Activated CD4-positive, CD25-positive, alpha-beta regulatory T cell (primary cell): ENCODE data around the gene GRK5.
"Not testable (repeated sequence)": the region's sequence is repeated elsewhere in the genome, so short reads cannot be mapped to it uniquely, and the experiment has no call there.

Experiments used
- DNase-seq, 4 experiments: peaks; one replicate each; lab custom pipeline; 2025; lab: John Stamatoyannopoulos, UW

GRK5 gene

DNA sequence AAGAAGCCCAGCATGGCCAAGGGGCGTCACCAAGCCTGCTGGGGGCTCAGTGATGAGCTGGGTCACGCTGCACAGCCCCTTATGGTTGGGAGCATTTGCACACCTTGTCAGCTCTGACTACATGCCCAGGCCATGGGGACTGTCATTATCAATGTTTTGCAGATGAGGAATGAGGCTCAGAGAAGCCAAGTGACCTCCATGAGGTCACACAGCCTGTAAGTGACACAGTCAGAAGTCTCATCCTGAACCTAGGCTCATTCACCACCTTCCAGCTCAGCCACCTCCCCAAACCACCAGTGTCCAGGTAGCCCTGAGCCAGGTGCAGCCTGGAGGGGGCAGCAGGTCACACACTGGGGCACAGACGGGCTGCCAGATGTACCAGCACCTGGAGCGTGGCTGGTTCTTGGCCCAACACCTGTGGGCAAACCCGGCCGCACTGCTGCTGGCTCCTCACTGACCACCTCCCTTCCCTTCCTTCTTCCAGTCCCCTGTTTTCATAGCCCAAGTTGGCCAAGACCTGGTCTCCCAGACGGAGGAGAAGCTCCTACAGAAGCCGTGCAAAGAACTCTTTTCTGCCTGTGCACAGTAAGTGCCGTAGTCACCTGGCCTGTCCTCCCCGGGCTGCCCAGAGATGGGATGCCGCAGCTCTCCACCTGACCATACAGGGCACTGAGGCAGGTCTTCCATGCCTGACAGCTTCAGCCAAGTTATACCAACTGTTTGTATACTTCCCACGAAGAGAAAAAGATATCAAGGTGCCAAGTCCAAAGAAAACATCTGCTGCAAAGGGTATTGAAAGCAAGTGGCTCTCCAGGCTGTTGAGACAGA lies 215.5 kb downstream of the GRK5 start:
- no peak for DNase-seq

DNA sequence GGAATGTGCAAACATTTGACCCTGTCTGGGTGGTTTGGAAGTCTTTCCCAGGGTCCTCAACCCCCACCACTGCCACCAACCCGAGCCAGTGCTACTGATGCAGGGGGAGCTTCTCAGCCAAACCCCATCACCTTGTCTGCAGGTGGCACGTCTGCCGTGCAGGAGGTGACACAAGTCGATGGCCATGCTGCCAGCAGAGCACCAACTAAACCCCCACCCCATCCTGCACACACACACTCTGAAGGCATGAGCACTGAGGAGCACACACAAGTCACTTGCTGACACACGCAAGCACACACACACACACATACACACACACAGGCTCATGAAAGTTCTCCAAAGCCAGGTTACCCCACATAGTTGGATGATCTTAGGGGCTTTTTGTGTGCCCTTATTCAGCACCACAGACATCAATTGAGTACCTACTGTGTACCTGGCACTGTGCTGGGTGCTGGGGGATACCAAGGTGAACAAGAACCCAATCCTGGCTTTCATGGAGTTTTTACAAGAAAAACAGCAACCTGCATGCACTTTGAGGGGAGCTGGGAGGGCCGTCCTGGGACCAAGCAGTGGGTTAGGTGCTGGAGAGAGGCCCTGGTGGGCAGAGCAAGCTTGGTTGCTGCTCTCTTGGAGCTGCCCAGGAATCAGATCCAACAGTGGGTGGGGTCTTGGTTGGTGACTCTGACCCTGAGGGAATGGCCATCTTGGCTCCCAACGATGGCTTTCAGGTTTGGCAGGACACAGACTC lies 216.3 kb downstream of the GRK5 start:
- DNase-seq = no peak

DNA sequence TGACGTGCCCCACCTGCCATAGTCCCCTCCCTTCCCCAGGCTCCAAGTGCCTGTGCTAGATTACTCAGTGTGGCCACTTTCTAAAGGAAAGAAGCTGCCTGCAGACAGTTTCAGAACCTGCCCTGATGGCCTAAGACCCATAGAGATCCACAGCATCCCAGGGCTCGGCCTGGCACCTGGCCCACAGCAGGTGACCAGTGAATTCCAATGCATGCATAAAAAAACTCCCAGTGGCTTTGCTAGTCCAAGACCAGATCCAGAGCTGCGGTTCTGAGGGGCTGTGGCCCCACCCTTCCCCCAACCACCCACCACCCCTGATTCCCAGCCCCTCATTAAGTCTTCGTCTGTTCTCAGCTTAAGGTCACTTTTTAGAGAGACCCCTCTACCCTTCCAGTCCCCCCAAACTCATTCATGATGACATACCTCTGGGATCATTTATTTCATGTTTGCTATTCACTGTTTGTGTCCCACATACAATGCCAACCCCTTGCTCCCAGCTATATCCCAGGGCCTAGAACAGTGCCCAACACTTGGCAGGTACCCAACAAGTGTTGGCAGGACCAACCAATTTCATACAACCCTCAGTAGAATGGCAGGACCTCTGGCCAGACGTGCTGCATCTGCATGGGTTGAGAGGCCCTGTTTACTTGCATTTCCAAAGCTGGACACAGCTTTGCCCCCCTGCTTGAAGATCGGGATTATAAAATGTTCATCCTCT lies 217.0 kb downstream of the GRK5 start:
- DNase-seq = no peak

DNA sequence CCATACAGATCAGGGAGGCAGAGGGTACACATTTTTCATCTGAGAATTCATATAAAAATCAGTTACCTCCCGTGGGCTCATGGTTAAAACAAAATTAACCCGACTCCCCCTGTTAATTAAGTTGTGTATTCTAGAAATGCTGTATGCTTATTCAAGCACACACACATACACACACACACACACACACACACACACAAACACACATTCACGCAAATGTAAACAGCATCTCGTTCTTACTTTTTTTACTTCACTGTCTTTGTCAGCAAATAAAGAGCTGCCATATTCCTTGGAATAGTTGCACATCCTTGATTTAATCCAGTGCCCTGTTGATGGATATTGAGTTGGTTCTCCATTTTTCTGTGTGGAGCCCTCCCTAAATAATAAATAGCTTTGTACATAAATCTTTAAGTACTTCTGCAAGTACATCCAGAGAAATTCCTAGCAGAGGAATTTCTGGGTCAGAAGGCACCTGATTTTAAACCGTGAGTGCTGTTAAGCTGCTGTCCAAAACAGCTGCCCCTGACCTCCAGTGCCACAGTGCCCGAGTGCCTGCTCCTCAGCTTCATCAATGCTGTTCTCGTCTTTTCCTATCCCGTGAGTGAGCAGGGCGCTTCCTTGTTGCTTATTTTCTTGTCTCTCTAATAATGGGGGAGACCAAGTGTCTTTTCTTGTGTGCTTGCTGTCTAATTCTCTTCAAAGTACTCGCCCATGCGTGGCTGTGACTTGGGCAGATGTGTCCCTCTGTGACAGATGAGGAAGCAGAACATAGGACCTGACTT lies 217.9 kb downstream of the GRK5 start:
- no peak for DNase-seq

DNA sequence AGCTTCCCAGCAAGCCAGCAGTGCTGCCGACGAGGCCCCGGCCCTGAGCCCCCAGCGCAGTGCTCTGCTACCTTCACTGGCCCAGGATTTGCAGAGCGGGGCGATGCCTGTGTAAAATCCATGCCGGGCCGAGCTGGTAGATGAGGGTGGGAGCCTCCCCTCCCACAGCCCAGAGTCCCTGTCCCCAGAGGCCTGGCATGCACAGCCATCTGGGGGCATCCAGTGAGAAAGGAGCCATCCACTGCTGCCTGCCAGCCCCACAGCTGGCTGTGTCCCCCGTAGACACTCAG lies 218.5 kb downstream of the GRK5 start:
- no peak for DNase-seq

DNA sequence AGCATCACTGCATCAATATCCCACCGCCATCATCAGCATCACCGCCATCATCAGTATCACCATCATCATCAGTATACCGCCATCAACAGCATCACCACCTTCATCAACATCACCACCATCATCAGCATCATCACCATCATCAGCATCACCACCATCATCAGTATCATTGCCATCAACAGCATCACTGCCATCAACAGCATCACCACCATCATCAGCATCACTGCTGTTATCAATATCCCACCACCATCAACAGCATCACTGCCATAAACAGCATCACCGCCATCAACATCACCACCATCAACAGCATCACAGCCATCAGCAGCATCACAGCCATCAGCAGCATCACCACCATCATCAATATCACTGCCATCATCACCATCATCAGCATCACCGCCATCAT lies 219.3 kb downstream of the GRK5 start:
- no peak for DNase-seq

DNA sequence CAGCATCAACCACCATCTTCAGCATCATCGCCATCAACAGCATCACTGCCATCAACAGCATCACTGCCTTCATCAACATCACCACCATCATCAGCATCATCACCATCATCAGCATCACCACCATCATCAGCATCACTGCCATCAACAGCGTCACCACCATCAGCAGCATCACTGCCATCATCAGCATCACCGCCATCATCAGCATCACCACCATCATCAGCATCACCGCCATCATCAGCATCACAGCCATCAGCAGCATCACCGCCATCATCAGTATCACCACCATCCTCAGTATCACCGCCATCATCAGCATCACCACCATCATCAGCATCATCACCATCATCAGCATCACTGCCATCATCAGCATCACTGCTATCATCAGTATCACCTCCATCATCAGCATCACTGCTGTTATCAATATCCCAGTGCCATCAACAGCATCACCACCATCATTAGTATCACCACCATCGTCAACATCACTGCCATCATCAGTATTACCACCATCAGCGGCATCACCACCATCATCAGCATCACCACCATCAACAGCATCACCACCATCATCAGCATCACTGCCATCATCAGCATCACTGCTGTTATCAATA lies 220.0 kb downstream of the GRK5 start:
- DNase-seq = no peak

DNA sequence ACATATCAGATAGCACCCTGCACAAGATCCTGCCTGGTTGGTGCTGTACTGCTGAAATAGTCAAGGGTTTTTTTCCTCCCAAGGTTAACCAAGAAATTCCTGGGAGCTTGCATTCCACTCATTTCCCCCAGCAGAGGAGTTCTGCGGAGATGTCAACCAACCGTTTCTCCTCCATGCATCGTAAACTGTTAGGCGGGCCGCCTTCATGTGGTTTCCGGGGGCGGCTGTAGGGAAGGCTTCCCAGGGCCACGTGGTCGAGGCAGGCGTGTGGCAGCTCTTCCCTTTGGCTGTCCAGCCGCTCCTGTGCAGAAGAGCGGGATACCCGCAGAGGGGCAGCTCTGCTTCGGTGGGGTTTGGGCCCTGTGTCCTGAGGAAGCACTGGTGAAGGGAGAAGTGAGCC lies 221.4 kb downstream of the GRK5 start:
- no peak for DNase-seq

DNA sequence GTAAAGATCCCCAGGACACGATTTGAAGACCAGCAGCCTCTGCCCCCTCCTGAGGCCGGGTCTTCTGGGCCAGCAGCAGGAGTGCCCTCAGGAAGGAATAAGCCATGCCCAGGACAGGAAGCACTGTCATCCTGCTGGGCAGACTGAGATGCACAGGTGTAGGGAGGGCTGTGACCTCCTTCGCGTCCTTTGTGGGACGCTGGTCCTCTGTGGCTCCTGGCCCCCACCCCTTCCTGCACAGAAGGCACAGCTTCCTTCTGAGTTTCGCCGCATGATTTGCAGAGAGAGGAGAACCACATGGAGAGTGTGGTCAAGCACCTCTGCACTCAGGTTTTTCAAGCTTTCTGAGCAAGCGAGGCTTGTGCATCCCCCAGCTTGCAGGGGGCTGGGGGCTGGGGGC lies 222.4 kb downstream of the GRK5 start:
- no peak for DNase-seq

DNA sequence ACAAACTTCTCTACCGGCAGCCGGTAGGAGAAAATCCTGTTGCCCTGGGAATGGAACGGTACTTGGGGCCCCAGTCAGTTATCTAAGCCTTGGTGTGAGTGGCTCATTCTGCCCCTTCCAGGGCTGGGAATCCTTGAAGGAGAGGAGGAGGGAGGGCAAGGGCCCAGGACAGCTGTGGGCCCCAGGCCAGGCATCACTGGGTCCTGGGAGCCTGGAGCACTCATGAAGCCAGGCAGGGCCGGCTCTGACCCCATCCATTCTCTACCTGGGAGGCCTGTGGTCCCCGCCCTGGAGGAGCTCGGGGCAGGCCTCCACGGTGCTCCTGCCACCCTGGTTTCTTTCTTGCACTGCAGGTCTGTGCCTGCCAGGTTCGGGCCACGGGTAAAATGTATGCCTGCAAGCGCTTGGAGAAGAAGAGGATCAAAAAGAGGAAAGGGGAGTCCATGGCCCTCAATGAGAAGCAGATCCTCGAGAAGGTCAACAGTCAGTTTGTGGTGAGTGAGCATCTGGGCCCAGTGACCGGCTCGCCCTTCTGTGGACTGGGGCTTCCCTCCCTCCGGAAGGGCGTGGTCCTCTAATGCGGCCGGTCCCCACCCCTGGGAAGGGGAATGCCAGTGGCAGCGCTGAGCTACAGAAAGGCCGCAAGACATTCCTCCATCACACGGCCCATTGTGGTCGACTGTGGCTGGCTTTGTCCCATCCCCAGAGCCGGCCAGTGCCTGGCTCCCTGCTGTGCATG lies 223.8 kb downstream of the GRK5 start:
- DNase-seq = no peak

DNA sequence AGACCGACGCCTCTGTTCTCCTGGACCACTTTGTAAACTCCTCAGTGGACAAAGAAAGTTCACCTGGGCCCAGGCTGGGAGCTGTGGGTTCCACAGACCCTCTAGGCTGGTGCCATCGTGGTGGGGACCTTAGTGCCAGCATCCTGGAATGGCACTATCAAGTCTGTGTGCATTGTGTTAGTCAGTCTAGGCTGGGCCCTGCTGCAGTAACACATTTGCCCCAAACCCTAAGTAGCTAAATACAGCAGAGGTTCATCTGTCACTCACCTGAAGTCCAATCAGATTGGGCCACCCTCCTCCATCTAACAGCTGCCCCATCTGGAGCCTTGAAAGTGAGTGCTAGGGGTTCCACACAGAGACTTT lies 224.4 kb downstream of the GRK5 start:
- DNase-seq = no peak

DNA sequence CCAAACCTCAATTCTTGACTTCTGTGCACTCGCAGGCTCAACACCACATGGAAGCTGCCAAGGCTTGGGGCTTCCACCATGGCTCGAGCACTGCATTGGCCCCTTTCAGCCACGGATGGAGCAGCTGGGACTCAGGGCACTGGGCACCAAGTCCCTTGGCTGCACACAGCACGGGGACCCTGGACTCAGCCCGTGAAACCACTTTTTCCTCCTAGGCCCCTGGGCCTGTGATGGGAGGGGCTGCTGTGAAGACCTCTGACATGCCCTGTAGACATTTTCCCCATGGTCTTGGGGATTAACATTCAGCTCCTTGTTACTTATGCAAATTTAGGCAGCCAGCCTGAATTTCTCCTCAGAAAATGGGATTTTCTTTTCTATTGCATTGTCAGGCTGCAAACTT lies 227.6 kb downstream of the GRK5 start:
- DNase-seq = not testable (repeated sequence)

DNA sequence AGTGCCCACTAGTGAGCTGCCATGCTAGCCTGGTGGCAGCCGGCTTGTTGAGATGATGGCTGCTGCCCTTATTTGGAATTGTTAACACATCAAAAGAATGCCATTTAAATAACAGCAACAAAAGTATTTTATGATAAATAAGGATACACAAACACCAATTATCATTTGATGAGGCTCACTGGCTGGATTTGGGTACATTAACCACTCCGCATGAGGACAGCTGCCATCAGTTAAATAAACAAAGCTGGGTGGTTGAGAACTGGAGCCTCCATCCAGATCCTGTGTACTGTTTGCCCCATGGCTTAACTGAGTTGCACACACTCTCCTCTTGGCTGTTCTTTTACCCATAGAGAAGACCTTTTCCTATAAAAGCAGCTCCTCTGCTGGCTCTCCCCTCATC lies 231.3 kb downstream of the GRK5 start:
- no peak for DNase-seq

DNA sequence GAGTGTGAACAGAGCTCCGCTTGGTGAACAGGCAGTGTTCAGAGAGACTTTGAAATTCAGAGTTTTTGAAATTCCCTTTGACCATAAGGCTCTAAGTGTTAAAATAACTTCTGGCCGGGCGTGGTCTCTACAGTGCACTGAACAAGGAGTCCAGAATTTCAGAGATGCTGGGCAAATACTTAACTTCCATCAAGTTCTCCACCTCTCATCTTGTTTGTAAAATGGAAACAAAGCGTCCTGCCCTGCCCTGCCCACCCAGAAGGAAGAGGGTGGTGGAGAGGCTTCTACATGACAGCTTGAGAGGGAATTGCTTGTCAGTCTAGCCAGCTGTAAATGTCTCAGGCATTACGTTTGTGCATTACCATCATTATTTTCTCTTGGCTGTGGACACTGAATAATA lies 232.6 kb downstream of the GRK5 start:
- DNase-seq = no peak

DNA sequence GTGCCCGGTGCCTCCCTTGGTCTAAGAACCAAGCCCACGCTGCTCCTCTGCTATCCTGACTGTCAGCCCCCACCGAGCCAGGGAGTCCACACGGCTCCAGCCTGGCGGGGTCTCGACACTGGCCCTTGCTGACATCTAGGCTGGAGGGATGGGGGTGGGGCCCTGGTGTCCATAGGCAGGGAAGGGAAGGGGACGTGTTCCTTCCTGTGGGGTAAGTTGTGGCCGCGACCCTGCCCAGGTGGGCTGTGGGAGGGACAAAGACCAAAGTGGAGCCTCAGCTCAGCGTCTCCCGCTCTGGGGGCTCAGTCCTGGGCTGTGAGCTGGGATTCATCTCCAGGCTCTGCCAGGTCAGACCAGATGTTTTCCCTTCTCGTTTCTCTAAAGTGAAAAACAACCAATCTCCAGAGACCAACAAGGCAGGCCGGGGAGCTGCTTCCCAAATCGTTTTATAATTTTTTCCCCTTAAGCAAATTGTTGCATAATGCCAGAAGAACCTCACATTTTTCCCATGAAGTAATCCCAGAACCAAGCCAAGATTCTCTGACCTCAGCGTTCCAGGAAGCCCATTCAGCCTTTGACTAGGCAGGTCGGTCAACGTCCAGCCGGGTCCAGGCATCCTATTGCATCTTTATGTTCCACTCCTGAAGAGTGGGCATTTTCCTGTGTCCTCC lies 233.9 kb downstream of the GRK5 start:
- DNase-seq = no peak

DNA sequence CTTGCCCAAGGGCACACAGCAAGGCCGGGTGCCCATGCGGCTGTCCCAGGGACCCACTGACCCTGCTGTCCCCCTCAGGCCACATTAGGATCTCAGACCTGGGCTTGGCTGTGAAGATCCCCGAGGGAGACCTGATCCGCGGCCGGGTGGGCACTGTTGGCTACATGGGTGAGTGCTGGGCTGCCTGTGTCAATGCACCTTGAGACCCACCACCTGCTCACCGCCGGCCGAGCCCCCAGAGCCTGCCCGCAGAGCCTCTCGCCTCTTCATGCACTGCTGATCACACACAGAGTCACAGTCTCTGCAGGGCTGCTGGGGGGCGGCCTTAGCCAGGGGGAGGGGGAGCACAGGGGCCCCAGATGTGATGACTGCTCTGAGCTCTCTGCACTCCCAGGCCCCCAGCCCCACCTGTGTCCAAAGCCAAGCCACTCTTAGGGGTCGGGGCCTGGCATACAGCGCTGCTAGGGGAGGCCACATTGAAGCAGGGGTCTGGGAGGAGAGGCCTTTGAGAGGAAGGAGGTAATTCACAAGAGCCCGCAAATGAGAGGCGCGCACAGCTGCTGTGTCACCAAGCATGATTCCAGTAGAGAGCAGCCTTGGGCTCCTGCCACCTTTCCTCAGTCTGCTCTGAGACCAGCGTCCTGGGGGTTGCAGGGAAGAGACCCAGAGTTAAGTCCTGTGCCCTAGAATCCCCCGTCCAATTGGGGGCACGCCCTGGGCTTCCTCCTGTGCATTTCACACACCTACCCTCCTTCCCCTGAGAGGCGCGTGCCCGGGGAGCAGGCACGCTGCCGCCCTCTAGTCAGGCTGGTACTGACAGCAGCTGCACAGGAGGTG lies 234.8 kb downstream of the GRK5 start:
- DNase-seq = no peak

DNA sequence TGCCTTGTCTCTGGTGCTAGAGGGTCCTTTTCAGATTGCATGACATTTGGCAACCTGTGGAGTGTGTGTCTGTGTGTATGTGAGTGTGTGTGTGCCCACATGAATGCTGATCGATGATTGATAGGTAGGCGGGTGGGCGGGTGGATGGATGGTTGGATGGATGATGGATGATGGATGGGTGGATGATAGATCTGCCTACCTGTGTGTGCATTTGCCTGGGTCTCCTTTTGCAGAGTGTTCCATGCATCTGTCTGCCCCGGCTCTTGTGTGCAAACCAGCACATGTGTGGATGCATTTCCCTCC lies 235.3 kb downstream of the GRK5 start:
- no peak for DNase-seq

DNA sequence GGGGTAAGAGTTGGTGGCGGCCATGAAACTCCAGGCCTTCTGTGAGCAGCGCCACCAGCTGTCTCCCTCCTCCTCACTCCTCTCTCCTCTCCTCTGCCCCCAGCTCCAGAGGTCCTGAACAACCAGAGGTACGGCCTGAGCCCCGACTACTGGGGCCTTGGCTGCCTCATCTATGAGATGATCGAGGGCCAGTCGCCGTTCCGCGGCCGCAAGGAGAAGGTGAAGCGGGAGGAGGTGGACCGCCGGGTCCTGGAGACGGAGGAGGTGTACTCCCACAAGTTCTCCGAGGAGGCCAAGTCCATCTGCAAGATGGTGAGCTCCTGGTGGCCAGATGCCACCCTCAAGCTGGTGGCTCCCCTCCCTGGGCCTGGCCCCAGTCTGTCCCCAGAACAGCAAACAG lies 236.1 kb downstream of the GRK5 start:
- DNase-seq = no peak

DNA sequence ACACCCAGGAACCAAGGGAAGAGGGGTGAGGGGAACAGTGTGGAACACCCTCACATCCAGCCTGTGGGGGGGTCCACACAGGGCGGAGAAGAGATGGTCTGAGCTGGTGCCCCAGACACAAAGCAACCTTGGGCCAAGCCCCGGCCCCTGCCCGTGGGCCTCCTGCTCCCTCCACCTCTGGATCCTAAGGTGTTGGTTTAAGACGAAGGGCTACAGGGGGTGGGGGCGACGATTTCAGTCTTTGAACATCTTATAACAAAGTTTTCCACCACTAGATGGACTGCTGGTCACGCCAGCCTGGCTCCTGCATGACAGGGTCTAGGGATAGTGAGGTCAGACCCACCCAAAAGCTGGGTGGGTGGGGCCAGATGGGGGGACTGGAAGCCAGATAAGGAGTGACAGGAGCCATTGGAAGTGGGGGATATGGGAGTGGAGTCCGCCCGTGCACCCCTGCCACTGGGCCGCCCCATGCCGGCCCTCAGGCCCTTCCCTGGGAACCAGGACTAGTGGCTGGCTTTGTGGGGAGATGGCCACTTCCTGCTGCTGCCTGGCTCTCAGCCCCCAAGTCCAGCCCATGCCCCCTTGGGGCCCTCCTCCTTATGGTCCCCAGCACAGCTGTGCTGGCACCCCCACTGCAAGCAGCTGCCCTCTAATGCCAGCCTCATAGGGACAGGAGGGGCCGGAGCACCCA lies 236.7 kb downstream of the GRK5 start:
- no peak for DNase-seq
